Ammon's horn (tissue), 1 donor: ENCODE measurements around the gene STAP2.

Experiments used
- DNase-seq: peaks from one replicate; pipeline ENCODE4 v3.0.0-alpha.2; 2016; ENCODE audit warnings: low spot score

The STAP2 gene

GRCh38 chr19:4370418-4371041, 31.9 kb upstream of the STAP2 start:
- no peak for DNase-seq

GRCh38 chr19:4369888-4370260, 31.2 kb upstream of the STAP2 start:
- peak; percentile 83 for DNase-seq

- no peak for DNase-seq
These were observed 30.7 kb upstream of the STAP2 start for GRCh38 chr19:4369109-4369887.

GRCh38 chr19:4368128-4368820, 29.6 kb upstream of the STAP2 start:
- no peak for DNase-seq

DNA sequence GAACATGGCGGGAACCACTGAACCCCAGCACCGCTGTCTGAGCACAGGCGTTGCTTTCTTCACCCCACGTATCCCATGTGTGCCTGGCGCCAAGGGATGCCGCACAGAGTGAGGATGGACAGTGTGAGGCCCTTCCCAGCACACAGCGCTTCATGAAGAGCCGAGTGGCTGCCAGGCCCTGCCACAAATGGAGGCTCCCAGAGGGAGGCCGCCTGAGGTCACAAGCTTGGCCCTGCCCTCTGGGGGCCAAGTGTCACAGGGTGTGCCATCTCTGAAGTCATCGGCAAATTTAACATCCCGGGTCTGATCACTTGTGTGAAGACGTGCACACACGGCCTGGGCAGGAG, 29.1 kb upstream of the STAP2 start:
- no peak for DNase-seq

- DNase-seq, result no peak
These were observed 28.7 kb upstream of the STAP2 start for GRCh38 chr19:4367336-4367723.

GRCh38 chr19:4366666-4367335, 28.2 kb upstream of the STAP2 start:
- DNase-seq, result no peak

GRCh38 chr19:4365791-4366665, 27.4 kb upstream of the STAP2 start:
- DNase-seq, result no peak

- no peak for DNase-seq
These were observed 26.7 kb upstream of the STAP2 start for GRCh38 chr19:4365341-4365740.

DNA sequence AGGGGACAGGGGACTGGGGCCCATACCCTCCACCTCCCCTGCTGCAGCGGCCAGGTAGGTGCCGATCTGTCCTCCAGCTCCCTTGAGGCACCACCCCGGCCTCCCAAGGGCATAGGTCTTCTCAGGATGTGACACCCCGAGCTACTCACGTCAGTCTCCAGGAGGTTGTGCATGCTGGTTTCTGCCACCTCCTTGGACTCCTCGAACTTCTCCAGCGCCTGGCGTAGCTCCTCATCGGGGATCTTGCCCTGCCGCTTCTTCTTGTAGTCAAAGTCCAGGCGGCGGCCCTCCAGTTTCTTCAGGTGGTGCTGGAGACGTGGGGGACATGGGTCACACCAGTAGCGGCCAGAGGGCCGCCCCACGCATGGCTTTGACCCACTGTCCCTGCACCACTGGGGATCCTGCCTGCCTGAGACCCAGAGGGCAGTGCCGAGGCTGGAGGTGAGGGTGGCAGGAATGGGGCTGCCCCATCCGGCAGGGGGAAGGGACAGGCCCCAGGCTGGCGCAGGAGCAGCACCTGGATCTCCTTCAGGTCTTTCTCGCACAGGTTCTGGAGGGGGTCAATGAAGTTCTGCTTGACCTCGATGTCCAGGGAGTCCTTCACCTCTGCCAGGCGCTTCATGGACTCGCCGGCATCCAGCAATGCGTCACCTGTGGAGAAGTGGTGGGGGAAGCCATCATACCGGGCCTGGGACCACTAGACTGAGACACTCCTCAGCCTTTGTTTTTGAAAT, 25.1 kb upstream of the STAP2 start:
- DNase-seq, result no peak

DNA sequence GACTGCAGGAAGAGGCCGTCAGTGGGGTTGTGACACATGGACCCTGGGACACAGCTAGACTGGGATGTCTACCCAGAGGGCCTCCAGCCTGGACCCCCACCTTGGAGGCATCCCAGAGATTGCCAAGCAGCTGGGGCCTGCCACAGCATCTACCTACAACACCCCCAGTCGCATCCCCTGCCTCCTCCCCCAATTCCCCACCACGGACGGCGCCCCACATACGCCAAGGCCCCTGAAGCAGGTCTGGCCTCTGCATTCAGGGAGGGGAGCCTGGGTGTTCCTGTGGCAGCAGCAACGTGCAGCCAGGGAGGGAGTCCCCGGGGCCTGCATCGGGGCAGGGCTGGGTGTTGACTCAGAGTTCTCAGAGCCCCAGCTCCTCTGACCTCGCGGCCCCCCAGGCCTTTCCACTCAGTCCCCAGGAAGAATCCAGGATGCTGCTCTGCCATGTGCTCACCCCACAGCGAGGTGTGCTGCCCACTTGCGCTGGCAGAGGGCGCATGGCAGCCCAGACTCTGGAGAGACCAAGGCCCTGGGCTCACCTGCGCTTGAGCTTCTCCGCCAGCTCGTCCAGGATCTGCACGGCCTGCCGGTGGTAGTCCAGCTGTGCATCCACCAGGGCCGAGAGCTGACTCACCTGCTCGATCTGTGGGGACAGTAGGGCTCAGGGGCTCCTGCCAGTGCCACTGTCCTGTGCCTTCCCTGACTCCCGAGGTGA, 24.4 kb upstream of the STAP2 start:
- DNase-seq, result no peak

GRCh38 chr19:4362101-4362828, 23.6 kb upstream of the STAP2 start:
- no peak for DNase-seq

- DNase-seq, result no peak
These were observed 22.8 kb upstream of the STAP2 start for GRCh38 chr19:4361152-4362046.

- DNase-seq, result no peak
These were observed 22.1 kb upstream of the STAP2 start for GRCh38 chr19:4360641-4361151.

GRCh38 chr19:4360081-4360569, 21.5 kb upstream of the STAP2 start:
- no peak for DNase-seq

DNA sequence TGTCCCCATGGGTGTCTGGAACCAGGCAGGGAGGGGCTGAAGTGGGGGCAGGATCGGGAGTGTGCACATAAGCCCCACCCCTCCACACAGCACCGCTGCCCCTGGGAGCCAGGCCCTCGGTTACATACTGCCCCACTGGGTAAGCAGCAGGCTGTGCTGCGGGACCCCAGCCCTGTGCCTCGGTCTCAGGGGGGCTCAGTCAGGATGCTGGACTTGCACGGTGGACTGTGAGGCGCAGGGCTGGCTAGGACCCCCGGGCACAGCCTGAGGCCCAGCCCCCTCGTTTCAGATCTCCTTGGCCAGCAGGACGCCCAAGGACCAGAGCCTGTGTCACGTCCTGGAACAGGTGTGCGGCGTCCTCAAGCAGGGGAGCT, 21.0 kb upstream of the STAP2 start:
- DNase-seq, result no peak

- DNase-seq, result no peak
These were observed 20.3 kb upstream of the STAP2 start for GRCh38 chr19:4358709-4359626.
